Hepatic stellate cell (primary cell): ENCODE measurements around the gene UBN1.

ENCODE experiments used
- DNase-seq: peaks from one replicate; pipeline ENCODE4 v3.0.0; 2011; ENCODE audit warnings: low spot score

UBN1 gene

GRCh38 chr16:4814542-4815173, 32.6 kb upstream of the UBN1 start:
- DNase-seq, result no peak

- DNase-seq, result no peak
Measured at GRCh38 chr16:4820652-4821051, 26.6 kb upstream of the UBN1 start.

- no peak for DNase-seq
Measured at GRCh38 chr16:4825196-4825595, 22.1 kb upstream of the UBN1 start.

GRCh38 chr16:4826526-4826925, 20.8 kb upstream of the UBN1 start:
- DNase-seq, result no peak

- no peak for DNase-seq
Measured at GRCh38 chr16:4826980-4827379, 20.3 kb upstream of the UBN1 start.

GRCh38 chr16:4828567-4829321, 18.5 kb upstream of the UBN1 start:
- DNase-seq, result no peak

- DNase-seq, result no peak
Measured at GRCh38 chr16:4830408-4830807, 16.9 kb upstream of the UBN1 start.

GRCh38 chr16:4831616-4832015, 15.7 kb upstream of the UBN1 start:
- no peak for DNase-seq

- DNase-seq, result no peak
Measured at GRCh38 chr16:4832698-4833343, 14.5 kb upstream of the UBN1 start.

- DNase-seq, result no peak
Measured at GRCh38 chr16:4833584-4833983, 13.7 kb upstream of the UBN1 start.

- no peak for DNase-seq
Measured at GRCh38 chr16:4836727-4837126, 10.6 kb upstream of the UBN1 start.

GRCh38 chr16:4837733-4838501, 9.4 kb upstream of the UBN1 start:
- DNase-seq, result no peak

GRCh38 chr16:4839942-4840341, 7.3 kb upstream of the UBN1 start:
- DNase-seq, result no peak

GRCh38 chr16:4840984-4841383, 6.3 kb upstream of the UBN1 start:
- no peak for DNase-seq

GRCh38 chr16:4846503-4846900, 779 bp upstream of the UBN1 start:
- DNase-seq, result peak; percentile 70

GRCh38 chr16:4847774-4848587, 700 bp downstream of the UBN1 start:
- DNase-seq, result peak; percentile 49

GRCh38 chr16:4850211-4850610, 2.9 kb downstream of the UBN1 start:
- DNase-seq, result peak; percentile 12

GRCh38 chr16:4852221-4852872, 5.1 kb downstream of the UBN1 start:
- peak; percentile 53 for DNase-seq

GRCh38 chr16:4855371-4855770, 8.1 kb downstream of the UBN1 start:
- DNase-seq, result no peak

- DNase-seq, result no peak
Measured at GRCh38 chr16:4855804-4856203, 8.5 kb downstream of the UBN1 start.
